CD8-positive, alpha-beta memory T cell (primary cell): Measurements from ENCODE around the gene CDK10. TPM values are rescaled to one million over a fixed set of nuclear protein-coding genes. Genes with fewer than 3 reads are reported as not detected.
"Not testable (repeated sequence)": the region's sequence is repeated elsewhere in the genome, so short reads cannot be mapped to it uniquely, and the experiment has no call there.

Source experiments
- CTCF ChIA-PET: fragments of 350-600 bp; sonication (Branson Sonifier 250); formaldehyde crosslinking; loops from one replicate; lab custom pipeline; 2021; ENCODE audit warnings: antibody characterized with exemption; lab: Charles Lee
- POLR2A ChIA-PET: fragments of 350-600 bp; sonication (Branson Sonifier 250); formaldehyde crosslinking; loops from one replicate; lab custom pipeline; 2021; ENCODE audit warnings: antibody characterized with exemption; lab: Charles Lee
- DNase-seq, 5 donors: peaks; one replicate each; pipeline versions ENCODE4 v3.0.0 to v3.0.0-alpha.2; 2020 to 2022; ENCODE audit warnings: mixed read lengths in 1 of 5
- H3K27ac ChIP-seq: one replicate; pipeline ENCODE4 v1.7.0; 2013; ENCODE audit warnings: low read depth, mild to moderate bottlenecking, low read length, moderate library complexity
- H3K27me3 ChIP-seq: 2 replicates; pipeline ENCODE4 v1.7.0; 2013; ENCODE audit warnings: low read length, mild to moderate bottlenecking; ENCODE audit not compliant: insufficient read depth, poor library complexity, severe bottlenecking
- H3K36me3 ChIP-seq: 2 replicates; pipeline ENCODE4 v1.7.0; 2013; ENCODE audit warnings: mild to moderate bottlenecking, low read length, moderate library complexity; ENCODE audit not compliant: insufficient read depth
- H3K4me1 ChIP-seq: 2 replicates; pipeline ENCODE4 v1.7.0; 2013; ENCODE audit warnings: mild to moderate bottlenecking, low read length, moderate library complexity; ENCODE audit not compliant: insufficient read depth
- H3K4me3 ChIP-seq: 2 replicates; pipeline ENCODE4 v1.7.0; 2013; ENCODE audit warnings: mild to moderate bottlenecking, low read length
- H3K9me3 ChIP-seq: 2 replicates; pipeline ENCODE4 v1.7.0; 2013; ENCODE audit warnings: mild to moderate bottlenecking, low read length
- H3K27ac Mint-ChIP-seq, 8 donors: one replicate each; pipeline ENCODE4 v1.8.0; 2020 to 2021; ENCODE audit warnings: mixed read lengths in 8 of 8, mild to moderate bottlenecking in 6 of 8, inconsistent platforms in 3 of 8, moderate library complexity in 3 of 8
- H3K27me3 Mint-ChIP-seq, 2 donors: one replicate each; pipeline ENCODE4 v1.8.0; 2020 to 2021; ENCODE audit warnings: mixed read lengths in 2 of 2, mild to moderate bottlenecking in 1 of 2, moderate library complexity in 1 of 2
- H3K36me3 Mint-ChIP-seq, 3 donors: one replicate each; pipeline ENCODE4 v1.8.0; 2020 to 2021; ENCODE audit warnings: mixed read lengths in 3 of 3, inconsistent platforms in 1 of 3, mild to moderate bottlenecking in 1 of 3
- H3K4me1 Mint-ChIP-seq, 3 donors: one replicate each; pipeline ENCODE4 v1.8.0; 2020 to 2021; ENCODE audit warnings: mixed read lengths in 3 of 3, inconsistent platforms in 1 of 3, mild to moderate bottlenecking in 1 of 3
- H3K4me3 Mint-ChIP-seq, 7 donors: one replicate each; pipeline ENCODE4 v1.8.0; 2020 to 2021; ENCODE audit warnings: mixed read lengths in 7 of 7, mild to moderate bottlenecking in 6 of 7, moderate library complexity in 4 of 7, inconsistent platforms in 2 of 7
- H3K9me3 Mint-ChIP-seq, 5 donors: one replicate each; pipeline ENCODE4 v1.8.0; 2020 to 2022; ENCODE audit warnings: mixed read lengths in 5 of 5, mild to moderate bottlenecking in 3 of 5, moderate library complexity in 2 of 5, inconsistent platforms in 1 of 5
- polyA plus RNA-seq: library from polyadenylated mRNA; unstranded; fragments of 300-500 nt; fragmentation: Illumina TruSeq; gene quantifications from one replicate; pipeline ENCODE4 v1.2.3, GENCODE V29; 2021
- total RNA-seq, 2 experiments: library from RNA; stranded (reverse); gene quantifications; one replicate each; pipeline ENCODE4 v1.2.3, GENCODE V29; 2021

The CDK10 gene
- total and polyA plus RNA-seq, 3 experiments from 2014 or later, result 31.8 to 79.0 (median 74.8) TPM

- Histone ChIP-seq H3K27ac (no peak overlapping the region), H3K4me1 (peaks cover 14% of the 10 kb centered on the region), H3K4me3 (no peak overlapping the region), H3K9me3 (no peaks in the 10 kb centered on the region), H3K27me3 (no peaks in the 10 kb centered on the region), H3K36me3 (peaks cover 15% of the 10 kb centered on the region)
- Mint-ChIP-seq H3K27me3 (no peaks in the 10 kb centered on the region), H3K4me3 (peak overlapping the region in 1 of 7 donors; percentile 32), H3K27ac (peak overlapping the region in 1 of 8 donors; percentile 52), H3K4me1 (peaks cover 4 to 24% (median 13%) of the 10 kb centered on the region in 3 donors), H3K36me3 (peaks cover 0 to 48% (median 2%) of the 10 kb centered on the region in 3 donors), H3K9me3 (no peaks in the 10 kb centered on the region)
- POLR2A ChIA-PET, result no interaction called here
- DNase-seq, result no peak
- CTCF ChIA-PET, result interaction anchor here (1.0 kb wide), 1 partner anchor 217 kb away, joined by 3 read pairs; no protein-coding TSS in a partner anchor
Measured at GRCh38 chr16:89693289-89693731, 6.8 kb downstream of the CDK10 start.

GRCh38 chr16:89693931-89694783 lies 7.7 kb downstream of the CDK10 start:
- H3K9me3 ChIP-seq, result no peaks in the 10 kb centered on the region
- ChIA-PET CTCF (interaction anchor here (1.0 to 17.8 kb wide), 3 partner anchors 93 to 216 kb away, joined by 3 to 323 read pairs (median 4); no protein-coding TSS in a partner anchor), POLR2A (no interaction called here)
- Mint-ChIP-seq H3K4me1 (peaks cover 7 to 24% (median 15%) of the 10 kb centered on the region in 3 donors), H3K27me3 (no peaks in the 10 kb centered on the region), H3K36me3 (peaks cover 0 to 49% (median 2%) of the 10 kb centered on the region in 3 donors), H3K27ac (peak overlapping the region in 3 of 8 donors; percentile 38 to 67 (median 57)), H3K4me3 (no peak overlapping the region), H3K9me3 (no peaks in the 10 kb centered on the region)
- peaks cover 14% of the 10 kb centered on the region for H3K4me1 ChIP-seq
- H3K4me3 ChIP-seq, result no peak overlapping the region
- no peak for DNase-seq
- H3K36me3 ChIP-seq, result peaks cover 13% of the 10 kb centered on the region
- no peak overlapping the region for H3K27ac ChIP-seq
- H3K27me3 ChIP-seq, result no peaks in the 10 kb centered on the region

DNA sequence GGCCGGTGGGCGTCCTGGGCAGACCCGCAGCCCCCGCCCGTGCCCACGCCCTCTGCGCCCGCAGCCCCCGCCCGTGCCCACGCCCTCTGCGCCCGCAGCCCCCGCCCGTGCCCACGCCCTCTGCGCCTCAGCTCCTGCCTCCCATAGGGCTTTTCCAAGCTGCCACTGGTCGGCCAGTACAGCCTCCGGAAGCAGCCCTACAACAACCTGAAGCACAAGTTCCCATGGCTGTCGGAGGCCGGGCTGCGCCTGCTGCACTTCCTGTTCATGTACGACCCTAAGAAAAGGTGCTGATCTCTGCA lies 8.2 kb downstream of the CDK10 start:
- Mint-ChIP-seq H3K4me1 (peaks cover 8 to 25% (median 15%) of the 10 kb centered on the region in 3 donors), H3K27ac (peak overlapping the region in 1 of 8 donors; percentile 67), H3K36me3 (peaks cover 0 to 50% (median 2%) of the 10 kb centered on the region in 3 donors)
- H3K9me3 Mint-ChIP-seq, H3K9me3 ChIP-seq, H3K27ac ChIP-seq, H3K27me3 ChIP-seq, H3K4me3 Mint-ChIP-seq, POLR2A ChIA-PET, H3K27me3 Mint-ChIP-seq, DNase-seq, H3K4me3 ChIP-seq: not testable (repeated sequence)
- peaks cover 10% of the 10 kb centered on the region for H3K36me3 ChIP-seq
- CTCF ChIA-PET, result interaction anchor here (1.1 to 17.8 kb wide), 2 partner anchors 93 to 106 kb away, joined by 4 to 323 read pairs; no protein-coding TSS in a partner anchor
- peaks cover 16% of the 10 kb centered on the region for H3K4me1 ChIP-seq

DNA sequence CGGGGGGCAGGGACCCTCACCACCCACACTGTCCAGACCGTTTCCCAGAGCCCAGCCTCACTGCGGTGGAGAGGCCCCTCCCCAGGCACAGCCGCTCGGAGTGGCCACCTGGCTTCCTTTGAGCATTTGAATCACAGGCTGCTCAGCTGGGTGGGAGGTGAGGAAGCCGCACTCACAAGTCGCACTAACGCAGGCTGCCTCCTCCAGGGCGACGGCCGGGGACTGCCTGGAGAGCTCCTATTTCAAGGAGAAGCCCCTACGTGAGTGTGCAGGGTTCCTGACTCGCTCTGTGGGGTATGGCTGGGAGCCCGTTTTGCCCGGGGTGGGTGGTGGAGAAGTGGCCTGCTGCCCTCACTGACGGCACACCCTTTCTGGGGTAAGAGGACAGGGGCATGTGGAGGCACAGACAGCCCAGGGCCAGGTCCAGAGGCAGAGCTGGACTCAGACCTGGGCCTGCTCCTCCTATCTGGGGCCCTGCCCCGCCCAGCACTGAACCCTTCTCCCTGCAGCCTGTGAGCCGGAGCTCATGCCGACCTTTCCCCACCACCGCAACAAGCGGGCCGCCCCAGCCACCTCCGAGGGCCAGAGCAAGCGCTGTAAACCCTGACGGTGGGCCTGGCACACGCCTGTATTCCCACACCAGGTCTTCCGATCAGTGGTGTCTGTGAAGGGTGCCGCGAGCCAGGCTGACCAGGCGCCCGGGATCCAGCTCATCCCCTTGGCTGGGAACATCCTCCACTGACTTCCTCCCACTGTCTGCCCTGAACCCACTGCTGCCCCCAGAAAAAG lies 8.8 kb downstream of the CDK10 start:
- H3K27me3 ChIP-seq, result no peaks in the 10 kb centered on the region
- peaks cover 10% of the 10 kb centered on the region for H3K36me3 ChIP-seq
- Mint-ChIP-seq H3K9me3 (no peaks in the 10 kb centered on the region), H3K36me3 (peaks cover 0 to 45% (median 2%) of the 10 kb centered on the region in 3 donors), H3K27ac (peak overlapping the region in 4 of 8 donors; percentile 8 to 68 (median 56)), H3K4me1 (peaks cover 12 to 31% (median 19%) of the 10 kb centered on the region in 3 donors), H3K27me3 (no peaks in the 10 kb centered on the region), H3K4me3 (peak overlapping the region in 1 of 7 donors; percentile 42)
- ChIA-PET POLR2A (no interaction called here), CTCF (interaction anchor here (1.1 to 17.8 kb wide), 3 partner anchors 92 to 165 kb away, joined by 4 to 323 read pairs (median 111); no protein-coding TSS in a partner anchor)
- H3K9me3 ChIP-seq, result no peaks in the 10 kb centered on the region
- no peak overlapping the region for H3K27ac ChIP-seq
- DNase-seq, result peak in 1 of 5 donors; percentile 45
- no peak overlapping the region for H3K4me3 ChIP-seq
- peaks cover 21% of the 10 kb centered on the region for H3K4me1 ChIP-seq

- Histone ChIP-seq H3K27me3 (no peaks in the 10 kb centered on the region), H3K4me1 (peaks cover 27% of the 10 kb centered on the region), H3K4me3 (no peak overlapping the region), H3K36me3 (peaks cover 10% of the 10 kb centered on the region), H3K9me3 (no peaks in the 10 kb centered on the region), H3K27ac (no peak overlapping the region)
- no peaks in the 10 kb centered on the region for H3K27me3 Mint-ChIP-seq
- H3K27ac Mint-ChIP-seq, result peak overlapping the region in 4 of 8 donors; percentile 51 to 91 (median 70)
- no peaks in the 10 kb centered on the region for H3K9me3 Mint-ChIP-seq
- peaks cover 12 to 37% (median 19%) of the 10 kb centered on the region in 3 donors for H3K4me1 Mint-ChIP-seq
- ChIA-PET CTCF (interaction anchor here (6.7 to 17.8 kb wide), 2 partner anchors 91 to 164 kb away, joined by 111 to 323 read pairs; no protein-coding TSS in a partner anchor), POLR2A (no interaction called here)
- DNase-seq, result peak in 1 of 5 donors; percentile 39
- peak overlapping the region in 2 of 7 donors; percentile 44 to 61 for H3K4me3 Mint-ChIP-seq
- peaks cover 0 to 39% (median 0%) of the 10 kb centered on the region in 3 donors for H3K36me3 Mint-ChIP-seq
Measured at GRCh38 chr16:89695875-89696669, 9.6 kb downstream of the CDK10 start.

- Histone ChIP-seq H3K9me3 (no peaks in the 10 kb centered on the region), H3K27me3 (no peaks in the 10 kb centered on the region), H3K4me3 (no peak overlapping the region), H3K4me1 (peaks cover 27% of the 10 kb centered on the region), H3K27ac (no peak overlapping the region), H3K36me3 (peaks cover 5% of the 10 kb centered on the region)
- ChIA-PET CTCF (interaction anchor here (1.2 to 17.8 kb wide), 4 partner anchors 9 to 164 kb away, joined by 4 to 323 read pairs (median 58); partner anchors contain the start of gene CDK10), POLR2A (no interaction called here)
- H3K4me3 Mint-ChIP-seq, result peak overlapping the region in 2 of 7 donors; percentile 44 to 61
- peaks cover 0 to 34% (median 0%) of the 10 kb centered on the region in 3 donors for H3K36me3 Mint-ChIP-seq
- peak overlapping the region in 4 of 8 donors; percentile 51 to 91 (median 70) for H3K27ac Mint-ChIP-seq
- DNase-seq, result peak in 4 of 5 donors; percentile 20 to 72 (median 52)
- H3K9me3 Mint-ChIP-seq, result no peaks in the 10 kb centered on the region
- H3K27me3 Mint-ChIP-seq, result no peaks in the 10 kb centered on the region
- peaks cover 12 to 37% (median 19%) of the 10 kb centered on the region in 3 donors for H3K4me1 Mint-ChIP-seq
Measured at GRCh38 chr16:89696670-89697128, 10.2 kb downstream of the CDK10 start.

- H3K27ac Mint-ChIP-seq, result peak overlapping the region in 2 of 8 donors; percentile 68 to 91
Measured at GRCh38 chr16:89697161-89697615, 10.7 kb downstream of the CDK10 start.

More at GRCh38 chr16:89697161-89697615, 10.7 kb downstream of the CDK10 start:
- Mint-ChIP-seq H3K4me1 (peaks cover 14 to 39% (median 21%) of the 10 kb centered on the region in 3 donors), H3K27me3 (no peaks in the 10 kb centered on the region), H3K4me3 (no peak overlapping the region), H3K9me3 (no peaks in the 10 kb centered on the region), H3K36me3 (peaks cover 0 to 29% (median 0%) of the 10 kb centered on the region in 3 donors)
- no peak overlapping the region for H3K27ac ChIP-seq
- DNase-seq, result peak in 1 of 5 donors; percentile 44
- peaks cover 4% of the 10 kb centered on the region for H3K36me3 ChIP-seq
- no peaks in the 10 kb centered on the region for H3K27me3 ChIP-seq
- no peaks in the 10 kb centered on the region for H3K9me3 ChIP-seq
- no peak overlapping the region for H3K4me3 ChIP-seq
- ChIA-PET CTCF (interaction anchor here (1.2 to 17.8 kb wide), 4 partner anchors 8 to 163 kb away, joined by 4 to 323 read pairs (median 58); partner anchors contain the start of gene CDK10), POLR2A (no interaction called here)
- H3K4me1 ChIP-seq, result peaks cover 28% of the 10 kb centered on the region
